PC-9 (cell line): ENCODE data around the gene NT5DC3. TPM values are rescaled to one million over a fixed set of nuclear protein-coding genes. Genes with fewer than 3 reads are reported as not detected.
A peak's percentile ranks its signal among the peaks of the same experiment; 100 is the strongest.

Experiments used
- BruUV-seq: library from RNA; stranded (reverse); fragments of 400-500 nt; replicated peaks from 2 replicates; lab custom pipeline; 2021; lab: Mats Ljungman, UMichigan
- CTCF ChIA-PET: fragments of 300-600 bp; sonication (Branson Sonifier 250); formaldehyde crosslinking; loops from one replicate; lab custom pipeline; 2022; ENCODE audit warnings: antibody characterized with exemption; lab: Charles Lee
- POLR2A ChIA-PET: fragments of 300-600 bp; sonication (Branson Sonifier 250); formaldehyde crosslinking; loops from one replicate; lab custom pipeline; 2022; ENCODE audit warnings: antibody characterized with exemption; ENCODE audit not compliant: unreplicated experiment; lab: Charles Lee
- DNase-seq, 2 experiments: peaks; one replicate each; pipeline versions ENCODE4 v3.0.0 to v3.0.0-alpha.2; 2015 to 2022; ENCODE audit warnings: mixed read lengths in 1 of 2
- H2AFZ ChIP-seq: fragments of 200-600 bp; sonication (generic); 2 replicates; pipeline ENCODE4 v1.8.1; 2017; ENCODE audit warnings: antibody characterized with exemption
- H3F3A ChIP-seq: fragments of 200-600 bp; sonication (generic); 2 replicates; pipeline ENCODE4 v1.8.1; 2017; ENCODE audit warnings: antibody characterized with exemption, mild to moderate bottlenecking, low read depth; ENCODE audit not compliant: insufficient read depth
- H3K27ac ChIP-seq: fragments of 200-600 bp; sonication (generic); 2 replicates; pipeline ENCODE4 v1.6.1; 2016; ENCODE audit warnings: mixed run types
- H3K27me3 ChIP-seq: fragments of 200-600 bp; sonication (generic); 2 replicates; pipeline ENCODE4 v1.6.1; 2016; ENCODE audit warnings: low read depth, mixed run types; ENCODE audit not compliant: insufficient read depth
- H3K36me3 ChIP-seq: fragments of 200-600 bp; sonication (generic); 2 replicates; pipeline ENCODE4 v1.6.1; 2016; ENCODE audit warnings: low read depth, mixed run types
- H3K4me1 ChIP-seq: fragments of 200-600 bp; sonication (generic); replicated peaks from 2 replicates; pipeline ENCODE4 v1.6.1; 2016; ENCODE audit warnings: mixed run types; ENCODE audit not compliant: insufficient read depth
- H3K4me2 ChIP-seq: fragments of 200-600 bp; sonication (generic); 2 replicates; pipeline ENCODE4 v1.6.1; 2017; ENCODE audit warnings: mixed run types
- H3K4me3 ChIP-seq: fragments of 200-600 bp; sonication (generic); 2 replicates; pipeline ENCODE4 v1.6.1; 2016; ENCODE audit warnings: mixed run types
- H3K79me2 ChIP-seq: fragments of 200-600 bp; sonication (generic); 2 replicates; pipeline ENCODE4 v1.6.1; 2017; ENCODE audit warnings: low read depth, mixed run types
- H3K9me2 ChIP-seq: fragments of 200-600 bp; sonication (generic); 2 replicates; pipeline ENCODE4 v1.8.1; 2017; ENCODE audit warnings: mild to moderate bottlenecking; ENCODE audit not compliant: insufficient read depth
- H3K9me3 ChIP-seq: fragments of 200-600 bp; sonication (generic); 2 replicates; pipeline ENCODE4 v1.8.1; 2016; ENCODE audit warnings: low read depth; ENCODE audit not compliant: insufficient read depth
- H4K20me1 ChIP-seq: fragments of 200-600 bp; sonication (generic); 2 replicates; pipeline ENCODE4 v1.8.1; 2017; ENCODE audit not compliant: insufficient read depth
- CTCF ChIP-seq: fragments of 200-600 bp; sonication (generic); conservative IDR thresholded peaks from 2 replicates; pipeline ENCODE4 v1.6.1; 2017; ENCODE audit warnings: mixed run types, antibody characterized with exemption, mild to moderate bottlenecking, moderate library complexity
- EZH2 ChIP-seq: fragments of 200-600 bp; sonication (generic); IDR thresholded peaks from 2 replicates; pipeline ENCODE4 v1.8.0; 2017; ENCODE audit warnings: antibody characterized with exemption, low read depth
- intact Hi-C: fragments of 100-400 bp; cut with micrococcal nuclease; formaldehyde crosslinking; loops from one replicate; pipeline ENCODE4 v1.10.0; 2022; ENCODE audit not compliant: unreplicated experiment
- total RNA-seq: library from RNA; stranded (reverse); gene quantifications from 2 replicates; pipeline ENCODE4 v1.2.3, GENCODE V29; 2021

NT5DC3 gene
- total RNA-seq, 1 experiment from 2014 or later = 13.2 TPM

- Histone ChIP-seq H3K4me1 (peaks cover 15% of the 10 kb centered on the region; the same call in 1 of the 2 replicates), H3K36me3 (no peaks in the 10 kb centered on the region), H3K27ac (no peak overlapping the region), H3K9me3 (peaks cover 6% of the 10 kb centered on the region), H3K27me3 (no peaks in the 10 kb centered on the region), H3K4me2 (no peak overlapping the region), H2AFZ (no peak overlapping the region), H3F3A (no peaks in the 10 kb centered on the region), H3K79me2 (peaks cover 60% of the 10 kb centered on the region), H4K20me1 (no peaks in the 10 kb centered on the region), H3K9me2 (no peaks in the 10 kb centered on the region), H3K4me3 (no peak overlapping the region)
- ChIA-PET CTCF (no interaction called here), POLR2A (no interaction called here)
- DNase-seq = no peak
- BruUV-seq = no TSS peak
- intact Hi-C loops = no loop called here
- TF ChIP-seq EZH2 = no peak
- TF ChIP-seq CTCF = no peak
Observed at GRCh38 chr12:103824290-103824689, 16.7 kb downstream of the NT5DC3 start.

- no TSS peak for BruUV-seq
- H3K4me1 ChIP-seq = peaks cover 15% of the 10 kb centered on the region; the same call in 1 of the 2 replicates
- H3K79me2 ChIP-seq = peaks cover 61% of the 10 kb centered on the region
- intact Hi-C loops = no loop called here
- TF ChIP-seq CTCF (no peak), EZH2 (no peak)
- no peaks in the 10 kb centered on the region for H3K9me2 ChIP-seq
- no peak overlapping the region for H3K4me2 ChIP-seq
- DNase-seq = no peak
- H3K4me3 ChIP-seq = no peak overlapping the region
- H4K20me1 ChIP-seq = no peaks in the 10 kb centered on the region
- H3K27ac ChIP-seq = no peak overlapping the region
- H2AFZ ChIP-seq = no peak overlapping the region
- CTCF ChIA-PET = no interaction called here
- H3K36me3 ChIP-seq = no peaks in the 10 kb centered on the region
- no peaks in the 10 kb centered on the region for H3F3A ChIP-seq
- POLR2A ChIA-PET = no interaction called here
- peaks cover 6% of the 10 kb centered on the region for H3K9me3 ChIP-seq
- H3K27me3 ChIP-seq = no peaks in the 10 kb centered on the region
Observed at GRCh38 chr12:103823871-103824270, 17.2 kb downstream of the NT5DC3 start.

GRCh38 chr12:103821773-103822172 lies 19.3 kb downstream of the NT5DC3 start:
- intact Hi-C loops = no loop called here
- no TSS peak for BruUV-seq
- DNase-seq = peak in 1 of 2 experiments; percentile 46
- Histone ChIP-seq H3F3A (no peaks in the 10 kb centered on the region), H3K27me3 (no peaks in the 10 kb centered on the region), H3K9me2 (no peaks in the 10 kb centered on the region), H2AFZ (no peak overlapping the region), H3K79me2 (peaks cover 61% of the 10 kb centered on the region), H3K36me3 (no peaks in the 10 kb centered on the region), H4K20me1 (no peaks in the 10 kb centered on the region), H3K4me3 (no peak overlapping the region), H3K9me3 (peaks cover 6% of the 10 kb centered on the region), H3K27ac (no peak overlapping the region), H3K4me2 (no peak overlapping the region), H3K4me1 (peaks cover 15% of the 10 kb centered on the region; the same call in 1 of the 2 replicates)
- no peak for TF ChIP-seq EZH2
- POLR2A ChIA-PET = no interaction called here
- CTCF ChIA-PET = no interaction called here
